ENCODE results near the gene FAM83F.

DNA sequence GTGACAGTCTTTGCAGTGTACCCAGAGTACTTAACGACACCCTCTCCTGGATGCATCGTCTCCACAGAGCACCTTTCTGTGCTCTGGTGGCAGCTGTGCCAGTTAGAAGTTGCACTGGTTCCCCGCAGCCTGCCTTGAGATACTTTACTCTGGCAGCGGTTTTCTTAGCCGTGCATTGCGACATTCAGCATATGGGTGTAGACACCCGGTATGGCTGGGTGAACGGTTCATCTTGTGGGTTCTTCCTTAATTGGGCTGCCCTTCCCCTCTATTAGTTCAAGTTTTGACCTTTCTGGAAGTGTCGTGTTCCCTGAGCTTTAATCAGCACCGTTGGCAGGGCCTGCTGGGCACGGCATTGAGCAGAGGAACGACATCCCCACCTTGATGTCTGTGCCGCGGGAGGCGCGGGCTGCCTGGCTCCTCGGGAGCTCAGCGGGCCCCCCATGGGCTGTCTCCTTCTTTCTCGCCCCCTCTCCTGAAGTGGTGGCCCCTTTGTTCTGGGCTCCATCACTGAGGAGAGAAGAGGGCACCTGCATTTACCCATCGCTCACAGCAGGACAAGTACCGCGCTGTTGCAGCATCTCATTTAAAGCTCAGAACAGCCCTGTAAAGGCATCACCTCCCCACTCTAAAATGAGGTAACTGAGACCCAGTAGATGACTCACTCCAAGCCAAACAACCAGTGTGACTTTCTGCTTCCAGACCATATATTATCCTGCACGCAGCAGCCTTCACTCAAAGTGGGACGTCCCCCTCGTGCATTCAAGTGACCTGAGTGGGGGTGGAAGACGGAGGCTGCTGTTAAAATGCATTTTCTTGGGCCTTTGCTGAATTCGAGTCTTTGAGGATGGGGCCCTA lies 13.3 kb downstream of the FAM83F start:
- TF ChIP-seq, protein P1, sequence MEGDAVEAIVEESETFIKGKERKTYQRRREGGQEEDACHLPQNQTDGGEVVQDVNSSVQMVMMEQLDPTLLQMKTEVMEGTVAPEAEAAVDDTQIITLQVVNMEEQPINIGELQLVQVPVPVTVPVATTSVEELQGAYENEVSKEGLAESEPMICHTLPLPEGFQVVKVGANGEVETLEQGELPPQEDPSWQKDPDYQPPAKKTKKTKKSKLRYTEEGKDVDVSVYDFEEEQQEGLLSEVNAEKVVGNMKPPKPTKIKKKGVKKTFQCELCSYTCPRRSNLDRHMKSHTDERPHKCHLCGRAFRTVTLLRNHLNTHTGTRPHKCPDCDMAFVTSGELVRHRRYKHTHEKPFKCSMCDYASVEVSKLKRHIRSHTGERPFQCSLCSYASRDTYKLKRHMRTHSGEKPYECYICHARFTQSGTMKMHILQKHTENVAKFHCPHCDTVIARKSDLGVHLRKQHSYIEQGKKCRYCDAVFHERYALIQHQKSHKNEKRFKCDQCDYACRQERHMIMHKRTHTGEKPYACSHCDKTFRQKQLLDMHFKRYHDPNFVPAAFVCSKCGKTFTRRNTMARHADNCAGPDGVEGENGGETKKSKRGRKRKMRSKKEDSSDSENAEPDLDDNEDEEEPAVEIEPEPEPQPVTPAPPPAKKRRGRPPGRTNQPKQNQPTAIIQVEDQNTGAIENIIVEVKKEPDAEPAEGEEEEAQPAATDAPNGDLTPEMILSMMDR (conservative IDR thresholded peaks at IDR 0.05; ENCODE audit: low read length) = no peak
- no peak for TF ChIP-seq EZH2phosphoT487 (IDR thresholded peaks at IDR 0.05; ENCODE audit: borderline replicate concordance, low read depth, low read length)

Data from OCI-LY7 (cell line).